ENCODE results near the gene PGBD2.
"Not testable (repeated sequence)": the region's sequence is repeated elsewhere in the genome, so short reads cannot be mapped to it uniquely, and the experiment has no call there.

The PGBD2 gene

GRCh38 chr1:248923352-248924338, 17.6 kb downstream of the PGBD2 start:
- no peak for TF ChIP-seq CTCF (IDR thresholded peaks at IDR 0.05; ENCODE audit: control extremely low read depth, extremely low read depth, low read depth, missing control alignments)
- peak; percentile 3 for DNase-seq (ENCODE audit: extremely low spot score)
- POLR2A ChIA-PET: no interaction called here
- CTCF ChIA-PET: interaction anchor here (1.0 to 2.2 kb wide), 5 partner anchors 9 to 82 kb away, joined by 3 to 4 read pairs (median 3); partner anchors contain the start of gene PGBD2

- CTCF ChIA-PET: interaction anchor here (1.2 to 2.2 kb wide), 3 partner anchors 21 to 118 kb away, joined by 3 to 8 read pairs (median 5); no protein-coding TSS in a partner anchor
- DNase-seq (ENCODE audit: extremely low spot score): peak; percentile 42
- TF ChIP-seq CTCF (IDR thresholded peaks at IDR 0.05; ENCODE audit: control extremely low read depth, extremely low read depth, low read depth, missing control alignments): peak; percentile 64
- POLR2A ChIA-PET: no interaction called here
Observed at GRCh38 chr1:248924696-248925532, 18.9 kb downstream of the PGBD2 start.

- CTCF ChIA-PET: interaction anchor here (0.9 to 2.2 kb wide), 6 partner anchors 11 to 119 kb away, joined by 3 to 8 read pairs (median 4); no protein-coding TSS in a partner anchor
- DNase-seq (ENCODE audit: extremely low spot score); POLR2A ChIA-PET: not testable (repeated sequence)
Observed at GRCh38 chr1:248925859-248926258, 19.8 kb downstream of the PGBD2 start.

- DNase-seq (ENCODE audit: extremely low spot score): no peak
- POLR2A ChIA-PET: no interaction called here
- CTCF ChIA-PET: interaction anchor here (0.9 to 2.2 kb wide), 7 partner anchors 11 to 120 kb away, joined by 3 to 8 read pairs (median 3); no protein-coding TSS in a partner anchor
- TF ChIP-seq CTCF (IDR thresholded peaks at IDR 0.05; ENCODE audit: control extremely low read depth, extremely low read depth, low read depth, missing control alignments): no peak
Observed at GRCh38 chr1:248926401-248927182, 20.6 kb downstream of the PGBD2 start.

- POLR2A ChIA-PET; DNase-seq (ENCODE audit: extremely low spot score): not testable (repeated sequence)
- CTCF ChIA-PET: interaction anchor here (0.9 to 2.2 kb wide), 3 partner anchors 22 to 121 kb away, joined by 3 to 8 read pairs (median 3); no protein-coding TSS in a partner anchor
Observed at GRCh38 chr1:248927283-248927682, 21.2 kb downstream of the PGBD2 start.

- DNase-seq (ENCODE audit: extremely low spot score); POLR2A ChIA-PET; CTCF ChIA-PET: not testable (repeated sequence)
Observed at GRCh38 chr1:248928122-248928521, 22.1 kb downstream of the PGBD2 start.

GRCh38 chr1:248930037-248930436, 24.0 kb downstream of the PGBD2 start:
- DNase-seq (ENCODE audit: extremely low spot score); CTCF ChIA-PET; POLR2A ChIA-PET: not testable (repeated sequence)

GRCh38 chr1:248938173-248938809, 32.3 kb downstream of the PGBD2 start:
- CTCF ChIA-PET; POLR2A ChIA-PET; DNase-seq (ENCODE audit: extremely low spot score): not testable (repeated sequence)

GRCh38 chr1:248944134-248944999, 38.3 kb downstream of the PGBD2 start:
- CTCF ChIA-PET; POLR2A ChIA-PET; DNase-seq (ENCODE audit: extremely low spot score): not testable (repeated sequence)

- POLR2A ChIA-PET; CTCF ChIA-PET; DNase-seq (ENCODE audit: extremely low spot score): not testable (repeated sequence)
Observed at GRCh38 chr1:248945000-248945423, 39.0 kb downstream of the PGBD2 start.

GRCh38 chr1:248945453-248945852, 39.4 kb downstream of the PGBD2 start:
- CTCF ChIA-PET: not testable (repeated sequence)

More at GRCh38 chr1:248945453-248945852, 39.4 kb downstream of the PGBD2 start:
- DNase-seq (ENCODE audit: extremely low spot score); POLR2A ChIA-PET: not testable (repeated sequence)

Measured in GM10248 (cell line).